Stimulated activated CD8-positive, alpha-beta memory T cell treated with anti-CD3 and anti-CD28 coated beads, Interleukin-12 subunit alpha, Interleukin-12 subunit beta, amount 100 ng/mL, for 1 hour (primary cell): Measurements from ENCODE around the gene PAX7.

ENCODE experiments used
- DNase-seq: peaks from one replicate; pipeline ENCODE4 v3.0.0-alpha.2; 2020; ENCODE audit warnings: low read depth

Gene PAX7

GRCh38 chr1:18641005-18641941, 10.6 kb downstream of the PAX7 start:
- DNase-seq = no peak

- no peak for DNase-seq
These were observed 11.8 kb downstream of the PAX7 start for GRCh38 chr1:18642278-18643095.

GRCh38 chr1:18643154-18644012, 12.7 kb downstream of the PAX7 start:
- DNase-seq = no peak

- no peak for DNase-seq
These were observed 13.4 kb downstream of the PAX7 start for GRCh38 chr1:18644013-18644399.

GRCh38 chr1:18644446-18644845, 13.8 kb downstream of the PAX7 start:
- DNase-seq = no peak

GRCh38 chr1:18644973-18645746, 14.5 kb downstream of the PAX7 start:
- no peak for DNase-seq

GRCh38 chr1:18645747-18646090, 15.1 kb downstream of the PAX7 start:
- DNase-seq = no peak

- DNase-seq = no peak
These were observed 15.6 kb downstream of the PAX7 start for GRCh38 chr1:18646091-18646785.

GRCh38 chr1:18646786-18647410, 16.3 kb downstream of the PAX7 start:
- DNase-seq = no peak

GRCh38 chr1:18647681-18648214, 17.1 kb downstream of the PAX7 start:
- DNase-seq = no peak

- no peak for DNase-seq
These were observed 19.2 kb downstream of the PAX7 start for GRCh38 chr1:18649693-18650370.

- DNase-seq = no peak
These were observed 21.1 kb downstream of the PAX7 start for GRCh38 chr1:18651713-18652112.

GRCh38 chr1:18652791-18653190, 22.1 kb downstream of the PAX7 start:
- DNase-seq = no peak

- no peak for DNase-seq
These were observed 22.7 kb downstream of the PAX7 start for GRCh38 chr1:18653367-18653766.

GRCh38 chr1:18653916-18654315, 23.3 kb downstream of the PAX7 start:
- DNase-seq = no peak

- DNase-seq = no peak
These were observed 24.0 kb downstream of the PAX7 start for GRCh38 chr1:18654599-18654998.

- DNase-seq = no peak
These were observed 27.0 kb downstream of the PAX7 start for GRCh38 chr1:18657506-18658201.

GRCh38 chr1:18658831-18659230, 28.2 kb downstream of the PAX7 start:
- DNase-seq = no peak
